ENCODE results near the gene HK1.

- TF ChIP-seq, protein P1, sequence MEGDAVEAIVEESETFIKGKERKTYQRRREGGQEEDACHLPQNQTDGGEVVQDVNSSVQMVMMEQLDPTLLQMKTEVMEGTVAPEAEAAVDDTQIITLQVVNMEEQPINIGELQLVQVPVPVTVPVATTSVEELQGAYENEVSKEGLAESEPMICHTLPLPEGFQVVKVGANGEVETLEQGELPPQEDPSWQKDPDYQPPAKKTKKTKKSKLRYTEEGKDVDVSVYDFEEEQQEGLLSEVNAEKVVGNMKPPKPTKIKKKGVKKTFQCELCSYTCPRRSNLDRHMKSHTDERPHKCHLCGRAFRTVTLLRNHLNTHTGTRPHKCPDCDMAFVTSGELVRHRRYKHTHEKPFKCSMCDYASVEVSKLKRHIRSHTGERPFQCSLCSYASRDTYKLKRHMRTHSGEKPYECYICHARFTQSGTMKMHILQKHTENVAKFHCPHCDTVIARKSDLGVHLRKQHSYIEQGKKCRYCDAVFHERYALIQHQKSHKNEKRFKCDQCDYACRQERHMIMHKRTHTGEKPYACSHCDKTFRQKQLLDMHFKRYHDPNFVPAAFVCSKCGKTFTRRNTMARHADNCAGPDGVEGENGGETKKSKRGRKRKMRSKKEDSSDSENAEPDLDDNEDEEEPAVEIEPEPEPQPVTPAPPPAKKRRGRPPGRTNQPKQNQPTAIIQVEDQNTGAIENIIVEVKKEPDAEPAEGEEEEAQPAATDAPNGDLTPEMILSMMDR (IDR thresholded peaks at IDR 0.05), result no peak
- no peak for TF ChIP-seq POLR2A (IDR thresholded peaks at IDR 0.05)
Measured at GRCh38 chr10:69247313-69247710, 31.0 kb upstream of the HK1 start.
